GM18858 (cell line): ENCODE measurements around the gene EID1.
"Not testable (repeated sequence)": the region's sequence is repeated elsewhere in the genome, so short reads cannot be mapped to it uniquely, and the experiment has no call there.

Experiments
- ATAC-seq: cut with Tn5 transposase; IDR thresholded peaks from one replicate; pipeline ENCODE4 v1.9.1; 2021; ENCODE audit not compliant: unreplicated experiment

The EID1 gene

GRCh38 chr15:48909313-48909712 is 31.4 kb downstream of the EID1 start:
- not testable (repeated sequence) for ATAC-seq

GRCh38 chr15:48910554-48910953 is 32.6 kb downstream of the EID1 start:
- not testable (repeated sequence) for ATAC-seq

DNA sequence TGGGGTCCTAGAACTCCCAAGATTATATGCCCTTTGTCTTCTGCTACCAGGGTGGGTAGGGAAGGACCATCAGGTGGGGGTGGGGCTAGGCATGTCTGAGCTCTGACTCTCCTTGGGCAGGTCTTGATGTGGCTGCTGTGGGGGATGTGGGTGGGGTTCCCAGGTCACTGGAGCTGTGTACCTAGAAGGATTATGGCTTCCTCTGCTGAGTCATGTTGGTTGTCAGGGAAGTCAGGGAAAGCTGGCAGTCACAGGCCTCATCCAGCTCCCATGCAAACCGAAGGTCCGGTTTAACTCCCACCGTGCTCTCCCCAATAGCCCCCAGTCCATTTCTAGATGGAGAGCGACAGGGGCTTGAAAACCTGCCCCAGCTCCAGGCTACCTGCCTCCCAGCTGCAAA is 35.2 kb downstream of the EID1 start:
- ATAC-seq: no peak

GRCh38 chr15:48914717-48915116 is 36.8 kb downstream of the EID1 start:
- ATAC-seq: no peak

GRCh38 chr15:48915861-48916260 is 37.9 kb downstream of the EID1 start:
- ATAC-seq: no peak

- ATAC-seq: no peak
These were observed 38.8 kb downstream of the EID1 start for GRCh38 chr15:48916721-48917120.

GRCh38 chr15:48922046-48922445 is 44.1 kb downstream of the EID1 start:
- ATAC-seq: no peak

DNA sequence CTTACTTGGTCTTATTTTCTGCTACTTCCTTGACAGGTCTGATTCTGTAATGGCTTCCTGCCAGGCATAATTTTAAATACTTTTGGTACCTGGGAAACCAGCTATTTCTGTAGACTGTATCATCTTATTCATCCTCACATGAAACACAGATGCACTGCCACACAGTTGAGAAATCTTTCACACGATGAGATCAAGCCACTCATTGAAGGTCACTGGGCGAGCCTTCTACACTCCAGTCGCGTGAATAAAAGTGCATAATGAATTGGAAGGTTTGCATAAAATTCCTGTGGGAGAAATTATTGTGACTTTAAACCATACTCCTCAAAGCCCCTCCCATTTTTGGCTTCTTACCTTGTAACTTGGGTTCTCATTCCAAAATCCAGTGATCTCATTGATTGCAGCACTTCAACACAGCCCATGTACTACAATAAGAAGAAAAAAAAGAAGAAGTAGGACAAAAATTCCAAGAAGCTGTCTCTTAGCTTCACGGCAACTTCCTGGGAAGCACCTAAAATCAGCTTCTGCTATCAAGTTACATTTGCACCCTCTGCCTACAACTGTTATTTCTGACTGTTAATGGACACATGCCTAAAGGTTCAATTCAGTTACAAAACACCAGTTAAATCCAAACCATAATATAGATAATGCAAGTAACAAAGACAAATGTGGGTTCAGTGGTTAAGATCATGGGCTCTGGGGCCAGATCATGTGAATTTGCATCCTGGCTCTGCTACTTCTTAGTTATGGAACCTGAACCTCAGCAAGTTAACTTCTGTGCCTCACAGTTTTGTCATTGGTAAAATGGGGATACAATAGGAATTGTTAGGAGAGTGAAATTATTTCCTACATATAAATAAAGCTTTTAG is 46.8 kb downstream of the EID1 start:
- ATAC-seq: no peak

DNA sequence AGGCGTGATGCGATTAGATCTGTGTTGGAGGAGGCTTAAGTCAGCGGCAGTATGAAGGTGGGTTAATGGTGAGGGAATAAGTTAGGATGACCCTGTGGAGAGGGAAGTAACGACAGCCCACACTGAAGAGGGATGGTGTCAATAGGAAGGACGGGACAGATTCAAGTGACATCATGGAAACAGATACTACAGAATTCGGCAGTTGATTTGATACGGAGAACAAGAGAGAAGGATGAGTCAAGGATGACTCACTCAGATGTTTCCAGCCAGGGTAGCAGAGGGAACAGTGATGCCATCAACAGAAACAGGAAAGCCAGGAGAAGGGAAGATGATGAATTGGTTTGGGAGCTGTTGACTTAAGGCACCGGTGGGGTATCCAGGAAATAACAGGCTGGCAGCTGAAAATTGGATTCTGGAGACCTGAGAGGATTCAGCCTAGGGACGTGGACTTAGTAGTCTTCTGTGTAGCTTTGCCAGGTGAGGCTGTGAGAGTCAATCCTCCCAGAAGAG is 47.8 kb downstream of the EID1 start:
- ATAC-seq: no peak

GRCh38 chr15:48928877-48929538 is 51.1 kb downstream of the EID1 start:
- ATAC-seq: no peak

- ATAC-seq: no peak
These were observed 51.7 kb downstream of the EID1 start for GRCh38 chr15:48929661-48930060.
